Measurements from ENCODE around the gene MND1.
"Not testable (repeated sequence)": the region's sequence is repeated elsewhere in the genome, so short reads cannot be mapped to it uniquely, and the experiment has no call there.

Gene MND1

DNA sequence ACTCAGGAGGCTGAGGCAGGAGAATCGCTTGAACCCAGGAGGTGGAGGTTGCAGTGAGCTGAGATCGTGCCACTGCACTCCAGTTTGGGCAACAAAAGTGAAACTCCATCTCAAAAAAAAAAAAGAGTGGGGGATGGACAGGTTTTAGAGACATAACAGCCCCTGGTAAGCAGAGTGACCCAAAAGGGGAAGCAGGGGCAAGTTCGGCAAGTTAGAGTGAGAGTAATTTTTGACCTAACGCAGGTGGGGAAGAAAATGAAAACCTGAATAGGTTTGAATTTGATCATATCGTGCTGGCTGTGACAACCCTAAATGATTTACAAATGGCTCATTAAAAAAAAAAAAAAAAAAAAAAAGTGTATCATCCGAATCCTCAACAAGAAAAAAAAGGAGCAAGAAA, 96.0 kb downstream of the MND1 start:
- no peak for DNase-seq (ENCODE audit: low read depth)

GRCh38 chr4:153447175-153447905, 102.9 kb downstream of the MND1 start:
- DNase-seq (ENCODE audit: low read depth), result no peak

DNA sequence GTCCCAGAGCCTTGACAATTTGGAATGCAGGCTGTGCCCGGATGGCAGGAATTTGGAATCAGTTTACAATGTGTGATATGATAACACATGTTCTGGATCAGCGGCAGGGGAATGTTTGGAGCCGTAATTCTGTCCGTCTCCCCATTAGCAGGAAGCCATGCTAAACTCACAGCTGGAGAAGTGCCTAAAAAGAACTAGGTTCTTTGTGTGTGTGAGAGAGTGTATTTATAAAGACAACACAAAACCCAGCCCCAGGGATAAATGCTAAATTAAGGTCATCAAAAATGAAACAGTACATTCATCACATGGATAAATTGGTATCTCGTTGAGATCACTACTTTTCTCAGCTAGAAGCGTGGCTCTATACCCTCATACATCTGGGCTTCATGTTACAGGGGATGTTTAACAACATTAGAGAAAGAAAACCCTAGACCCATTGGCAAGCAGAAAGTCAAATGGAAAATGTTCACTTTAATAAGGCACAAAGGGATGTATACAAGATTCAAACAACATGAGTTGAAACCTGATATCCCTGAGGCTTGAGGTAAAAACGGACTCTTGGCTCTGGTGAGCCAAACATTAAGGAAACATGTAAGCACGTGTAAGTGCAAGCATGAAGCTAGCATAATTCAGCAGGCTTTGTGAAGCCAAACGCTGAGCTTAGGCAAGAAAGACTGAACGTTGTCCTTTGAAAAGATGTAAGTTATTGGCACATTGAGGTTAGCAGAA, 103.7 kb downstream of the MND1 start:
- DNase-seq (ENCODE audit: low read depth), result no peak

DNA sequence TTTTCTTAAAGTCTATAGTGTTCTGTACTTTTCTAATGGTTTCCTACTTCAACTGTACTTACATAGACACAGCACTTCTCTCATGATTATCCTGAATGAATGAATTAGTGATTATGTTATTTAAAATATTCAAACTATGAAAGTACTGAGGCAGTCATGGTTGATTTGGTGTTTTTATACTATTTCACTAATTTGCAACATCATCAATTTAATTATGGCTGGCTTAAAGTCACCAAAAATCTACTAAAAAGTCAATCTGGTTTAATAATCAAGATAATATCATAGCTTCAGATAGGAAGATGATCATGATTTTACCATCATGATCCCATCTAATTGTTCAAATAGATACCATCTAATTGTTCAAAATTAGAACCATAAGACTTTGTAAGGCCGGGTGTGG, 104.8 kb downstream of the MND1 start:
- no peak for DNase-seq (ENCODE audit: low read depth)

- DNase-seq (ENCODE audit: low read depth), result no peak
These were observed 106.0 kb downstream of the MND1 start for GRCh38 chr4:153450544-153450917.

- not testable (repeated sequence) for DNase-seq (ENCODE audit: low read depth)
These were observed 106.7 kb downstream of the MND1 start for GRCh38 chr4:153451145-153451544.

- no peak for DNase-seq (ENCODE audit: low read depth)
These were observed 107.6 kb downstream of the MND1 start for GRCh38 chr4:153451911-153452657.

GRCh38 chr4:153452658-153453378, 108.3 kb downstream of the MND1 start:
- no peak for DNase-seq (ENCODE audit: low read depth)

- no peak for DNase-seq (ENCODE audit: low read depth)
These were observed 108.9 kb downstream of the MND1 start for GRCh38 chr4:153453402-153453801.

- no peak for DNase-seq (ENCODE audit: low read depth)
These were observed 114.5 kb downstream of the MND1 start for GRCh38 chr4:153458969-153459368.

DNA sequence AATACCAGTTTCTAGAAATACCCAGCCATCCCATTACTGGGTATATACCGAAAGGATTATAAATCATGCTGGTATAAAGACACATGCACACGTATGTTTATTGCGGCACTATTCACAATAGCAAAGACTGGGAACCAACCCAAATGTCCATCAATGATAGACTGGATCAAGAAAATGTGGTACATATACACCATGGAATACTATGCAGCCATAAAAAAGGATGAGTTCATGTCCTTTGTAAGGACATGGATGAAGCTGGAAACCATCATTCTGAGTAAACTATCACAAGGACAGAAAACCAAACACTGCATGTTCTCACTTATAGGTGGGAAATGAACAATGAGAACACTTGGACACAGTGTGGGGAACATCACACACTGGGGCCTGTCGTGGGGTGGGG, 117.1 kb downstream of the MND1 start:
- DNase-seq (ENCODE audit: low read depth), result not testable (repeated sequence)

- DNase-seq (ENCODE audit: low read depth), result no peak
These were observed 119.6 kb downstream of the MND1 start for GRCh38 chr4:153464068-153464467.
